GM12864 (cell line): ENCODE measurements around the gene MYH13.

ENCODE experiments used
- DNase-seq: peaks from one replicate; pipeline ENCODE4 v3.0.0-alpha.2; 2011; ENCODE audit warnings: low read depth
- H3K4me3 ChIP-seq: 2 replicates; pipeline ENCODE4 v1.5.1; 2011; ENCODE audit warnings: mild to moderate bottlenecking, low read depth, low read length, control low read depth
- TF ChIP-seq, protein P1 (sequence below): IDR thresholded peaks from 2 replicates; pipeline ENCODE4 v1.5.1; 2011; ENCODE audit warnings: low read depth, mild to moderate bottlenecking, moderate library complexity, low read length, control low read depth, inconsistent platforms; ENCODE audit errors: missing control alignments

Gene MYH13

DNA sequence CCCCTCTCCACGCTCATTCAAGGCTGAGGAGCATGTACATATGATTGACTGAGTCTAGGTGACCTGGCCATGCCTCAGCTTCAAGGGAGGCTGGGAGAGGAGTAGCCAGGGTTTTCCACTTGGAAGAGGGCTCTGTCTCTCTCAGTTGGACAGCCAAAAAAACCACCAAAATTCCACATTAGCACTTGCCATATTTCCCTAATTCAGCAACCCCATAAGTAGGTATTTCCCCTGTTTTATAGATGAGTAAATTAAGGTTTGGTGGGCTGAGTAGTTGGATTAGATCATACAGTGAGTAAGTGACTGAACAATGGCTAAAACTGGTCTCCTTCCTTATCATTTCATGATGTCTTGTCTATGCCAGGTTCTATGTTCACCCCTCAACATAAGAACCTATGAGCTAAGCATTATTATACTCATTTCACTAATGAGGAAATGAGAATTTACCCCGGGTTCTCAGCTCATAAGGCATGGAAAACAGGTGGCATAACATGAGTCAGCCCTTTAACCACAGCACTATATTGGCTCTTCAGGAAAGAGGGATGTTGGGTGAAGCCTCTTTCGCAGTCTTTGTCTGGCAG is 106.4 kb downstream of the MYH13 start:
- no peak overlapping the region for H3K4me3 ChIP-seq
- DNase-seq: no peak
- TF ChIP-seq, protein P1, sequence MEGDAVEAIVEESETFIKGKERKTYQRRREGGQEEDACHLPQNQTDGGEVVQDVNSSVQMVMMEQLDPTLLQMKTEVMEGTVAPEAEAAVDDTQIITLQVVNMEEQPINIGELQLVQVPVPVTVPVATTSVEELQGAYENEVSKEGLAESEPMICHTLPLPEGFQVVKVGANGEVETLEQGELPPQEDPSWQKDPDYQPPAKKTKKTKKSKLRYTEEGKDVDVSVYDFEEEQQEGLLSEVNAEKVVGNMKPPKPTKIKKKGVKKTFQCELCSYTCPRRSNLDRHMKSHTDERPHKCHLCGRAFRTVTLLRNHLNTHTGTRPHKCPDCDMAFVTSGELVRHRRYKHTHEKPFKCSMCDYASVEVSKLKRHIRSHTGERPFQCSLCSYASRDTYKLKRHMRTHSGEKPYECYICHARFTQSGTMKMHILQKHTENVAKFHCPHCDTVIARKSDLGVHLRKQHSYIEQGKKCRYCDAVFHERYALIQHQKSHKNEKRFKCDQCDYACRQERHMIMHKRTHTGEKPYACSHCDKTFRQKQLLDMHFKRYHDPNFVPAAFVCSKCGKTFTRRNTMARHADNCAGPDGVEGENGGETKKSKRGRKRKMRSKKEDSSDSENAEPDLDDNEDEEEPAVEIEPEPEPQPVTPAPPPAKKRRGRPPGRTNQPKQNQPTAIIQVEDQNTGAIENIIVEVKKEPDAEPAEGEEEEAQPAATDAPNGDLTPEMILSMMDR: no peak

DNA sequence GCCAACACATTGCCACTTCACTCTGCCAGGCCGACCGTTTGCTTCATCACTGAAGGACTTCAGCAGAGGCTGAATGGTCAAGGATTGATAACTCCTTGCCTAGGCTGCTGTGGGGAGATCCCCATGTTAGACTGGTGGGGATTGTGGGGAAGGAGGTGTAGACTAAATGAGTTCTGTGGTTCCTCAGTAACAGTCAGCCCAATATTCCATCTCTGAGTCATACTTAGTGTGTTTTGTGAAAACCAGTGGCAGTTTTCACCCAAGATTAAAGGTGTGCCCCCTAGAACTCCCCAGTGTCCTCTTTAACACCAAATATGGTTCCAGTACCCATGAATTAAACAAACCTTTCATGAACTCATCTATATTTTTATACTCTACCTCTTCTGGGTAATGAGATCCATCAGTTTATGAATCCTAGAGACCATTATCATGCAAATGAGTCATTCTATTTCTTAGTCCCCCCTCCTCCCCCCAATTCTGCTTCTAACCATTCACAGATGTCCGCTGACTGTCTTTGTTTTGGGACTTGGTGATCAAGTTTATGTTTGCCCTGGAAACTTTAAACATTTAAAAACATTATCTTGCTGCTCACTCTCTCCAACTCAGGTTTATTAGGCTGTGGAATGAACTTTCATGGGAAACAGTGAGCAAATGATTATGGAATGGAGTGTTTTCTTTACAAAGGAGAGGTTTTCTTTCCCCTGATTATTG is 107.6 kb downstream of the MYH13 start:
- no peak overlapping the region for H3K4me3 ChIP-seq
- no peak for DNase-seq
- TF ChIP-seq, protein P1: no peak

- TF ChIP-seq, protein P1: no peak
- H3K4me3 ChIP-seq: no peak overlapping the region
- DNase-seq: no peak
Measured at GRCh38 chr17:10264051-10264450, 108.8 kb downstream of the MYH13 start.

DNA sequence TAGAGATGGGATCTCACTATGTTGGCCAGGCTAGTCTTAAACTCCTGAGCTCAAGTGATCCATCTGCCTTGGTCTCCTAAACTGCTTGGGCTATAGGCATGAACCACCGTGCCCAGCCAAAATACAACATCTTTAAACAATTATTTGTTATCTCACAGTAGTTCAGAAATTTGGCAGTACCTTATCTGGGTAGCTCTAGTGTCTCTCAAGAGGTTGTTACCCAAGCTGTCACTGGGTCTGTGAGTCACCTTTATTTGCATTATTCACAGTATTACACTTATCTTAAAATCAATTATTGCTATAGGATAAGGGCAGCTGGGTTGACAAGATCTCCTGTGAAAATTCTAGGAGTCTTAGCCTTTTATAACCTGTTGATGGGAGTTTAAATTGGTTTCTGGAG is 110.4 kb downstream of the MYH13 start:
- no peak overlapping the region for H3K4me3 ChIP-seq
- TF ChIP-seq, protein P1: no peak
- DNase-seq: no peak

DNA sequence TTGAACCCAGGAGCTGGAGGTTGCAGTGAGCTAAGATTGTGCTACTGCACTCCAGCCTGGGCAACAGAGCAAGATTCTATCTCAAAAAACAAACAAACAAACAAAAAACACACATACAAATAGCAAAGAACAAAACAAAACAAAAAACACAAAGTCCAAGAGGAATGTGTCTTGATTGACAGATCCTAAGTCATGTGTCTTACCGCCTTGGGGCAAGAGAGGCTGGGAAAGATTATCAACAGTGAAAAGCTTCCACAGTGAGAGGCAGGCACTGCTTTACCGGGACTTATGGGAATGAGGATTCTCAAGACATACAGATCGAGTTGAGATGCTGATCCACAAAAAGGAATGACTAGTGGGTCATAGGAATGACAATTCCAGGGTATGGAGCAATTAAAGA is 111.7 kb downstream of the MYH13 start:
- DNase-seq: no peak
- no peak overlapping the region for H3K4me3 ChIP-seq
- TF ChIP-seq, protein P1: no peak

- DNase-seq: peak; percentile 38
- no peak overlapping the region for H3K4me3 ChIP-seq
- TF ChIP-seq, protein P1: no peak
Measured at GRCh38 chr17:10251212-10251948, 121.4 kb downstream of the MYH13 start.
